ENCODE measurements around the gene CERS3. TPM values are rescaled to one million over a fixed set of nuclear protein-coding genes. Genes with fewer than 3 reads are reported as not detected.

Gene CERS3
- total and polyA plus RNA-seq, 2 experiments from 2014 or later: not detected

GRCh38 chr15:100353449-100353848 is 175.3 kb downstream of the CERS3 start:
- TF ChIP-seq EZH2 (IDR thresholded peaks at IDR 0.05; ENCODE audit: insufficient read depth, poor library complexity, severe bottlenecking) (no peak), EZH2phosphoT487 (IDR thresholded peaks at IDR 0.05; ENCODE audit: insufficient read depth, low read depth) (no peak)
- Histone ChIP-seq H3K36me3 (ENCODE audit: low read depth) (no peaks in the 10 kb centered on the region), H3K9me2 (ENCODE audit: insufficient read depth) (no peaks in the 10 kb centered on the region), H4K20me1 (ENCODE audit: insufficient read depth) (no peaks in the 10 kb centered on the region), H3K9ac (no peak overlapping the region), H3K4me2 (ENCODE audit: unreplicated experiment) (no peak overlapping the region), H3K27ac (no peak overlapping the region), H2AFZ (no peak overlapping the region), H3K9me3 (ENCODE audit: low read depth) (no peaks in the 10 kb centered on the region), H3K4me1 (ENCODE audit: insufficient read depth) (peaks cover 7% of the 10 kb centered on the region; the same call in 1 of the 2 replicates), H3K27me3 (replicated peaks; ENCODE audit: insufficient read depth) (no peaks in the 10 kb centered on the region), H3F3A (ENCODE audit: insufficient read depth) (0 out of 2 replicates have a peak, but pooled peaks cover 9% of the 10 kb centered on the region), H3K4me3 (no peak overlapping the region), H3K79me2 (ENCODE audit: insufficient read depth) (no peaks in the 10 kb centered on the region)
- whole genome bisulfite sequencing, 2 experiments (ENCODE audit: low coverage in 1 of 2, low lambda C conversion rate in 2 of 2, missing lambda C conversion rate in 2 of 2): 71 to 84% methylated on average over 3 of the region's 3 CpGs
- in situ Hi-C loops (cut with MboI): no loop called here
- DNase-seq: no peak

- peak overlapping the region; percentile 100 for H2AFZ ChIP-seq
- H3K9ac ChIP-seq: peak overlapping the region; percentile 93
- WGBS, 2 experiments (ENCODE audit: low coverage in 1 of 2, low lambda C conversion rate in 2 of 2, missing lambda C conversion rate in 2 of 2): 16 to 19% methylated on average over 19 of the region's 19 CpGs
- H3K36me3 ChIP-seq (ENCODE audit: low read depth): no peaks in the 10 kb centered on the region
- TF ChIP-seq EZH2 (IDR thresholded peaks at IDR 0.05; ENCODE audit: insufficient read depth, poor library complexity, severe bottlenecking) (no peak), EZH2phosphoT487 (IDR thresholded peaks at IDR 0.05; ENCODE audit: insufficient read depth, low read depth) (no peak)
- peak overlapping the region; percentile 95 for H3K4me3 ChIP-seq
- peak overlapping the region; percentile 56 for H3K27ac ChIP-seq
- peak overlapping the region; percentile 98 for H3K4me2 ChIP-seq (ENCODE audit: unreplicated experiment)
- H3K9me3 ChIP-seq (ENCODE audit: low read depth): no peaks in the 10 kb centered on the region
- no peaks in the 10 kb centered on the region for H3K79me2 ChIP-seq (ENCODE audit: insufficient read depth)
- H4K20me1 ChIP-seq (ENCODE audit: insufficient read depth): no peaks in the 10 kb centered on the region
- H3K27me3 ChIP-seq (replicated peaks; ENCODE audit: insufficient read depth): no peaks in the 10 kb centered on the region
- H3K9me2 ChIP-seq (ENCODE audit: insufficient read depth): no peaks in the 10 kb centered on the region
- 0 out of 2 replicates have a peak, but pooled peaks cover 9% of the 10 kb centered on the region for H3F3A ChIP-seq (ENCODE audit: insufficient read depth)
- DNase-seq: peak; percentile 80
- peaks cover 7% of the 10 kb centered on the region; the same call in 1 of the 2 replicates for H3K4me1 ChIP-seq (ENCODE audit: insufficient read depth)
- in situ Hi-C loops (cut with MboI): no loop called here
Measured at GRCh38 chr15:100350434-100351226, 178.1 kb downstream of the CERS3 start.

Small RNAs within 50 kb of the gene (small RNA-seq; reads per million reads assigned to genes)
- gene RNU6-181P (ENCODE audit: low read depth, low replicate concordance) (not detected), gene RNU6-322P (ENCODE audit: low read depth, low replicate concordance) (not detected)

Other genes with a start within 250 kb of the CERS3 start
- gene ADAMTS17, start 187.0 kb downstream of the CERS3 start, total RNA-seq (2014; rRNA removed; shearing (Covaris generic)): not detected in 2 replicates
- not detected in 2 replicates for gene ADAMTS17, start 187.0 kb downstream of the CERS3 start, polyA plus RNA-seq (2016; fragmentation: Nextera tagmentation; extraction: Ambion mirVana)
- gene LINS1, start 73.2 kb upstream of the CERS3 start, total RNA-seq (2014; rRNA removed; shearing (Covaris generic)): 13.6 and 20.4 TPM in 2 replicates
- gene LINS1, start 73.2 kb upstream of the CERS3 start, polyA plus RNA-seq (2016; fragmentation: Nextera tagmentation; extraction: Ambion mirVana): 6.8 and 9.6 TPM in 2 replicates
- gene ASB7, start 73.6 kb upstream of the CERS3 start, total RNA-seq (2014; rRNA removed; shearing (Covaris generic)): 9.4 and 13.2 TPM in 2 replicates
- gene ASB7, start 73.6 kb upstream of the CERS3 start, polyA plus RNA-seq (2016; fragmentation: Nextera tagmentation; extraction: Ambion mirVana): 7.8 and 8.1 TPM in 2 replicates